ENCODE data around the gene ORM1.
"Not testable (repeated sequence)": the region's sequence is repeated elsewhere in the genome, so short reads cannot be mapped to it uniquely, and the experiment has no call there.

ORM1 gene

GRCh38 chr9:114321759-114322158 lies 1.1 kb upstream of the ORM1 start:
- no peak overlapping the region for H3K27ac Mint-ChIP-seq
- peaks cover 6% of the 10 kb centered on the region for H3K27me3 Mint-ChIP-seq
- H3K4me1 Mint-ChIP-seq, result peaks cover 9% of the 10 kb centered on the region
- no peak for DNase-seq
- ATAC-seq, result peak; percentile 16
- H3K36me3 Mint-ChIP-seq (ENCODE audit: low read depth), result no peaks in the 10 kb centered on the region
- H3K4me3 Mint-ChIP-seq, result no peak overlapping the region
- H3K9me3 Mint-ChIP-seq, result no peaks in the 10 kb centered on the region

DNA sequence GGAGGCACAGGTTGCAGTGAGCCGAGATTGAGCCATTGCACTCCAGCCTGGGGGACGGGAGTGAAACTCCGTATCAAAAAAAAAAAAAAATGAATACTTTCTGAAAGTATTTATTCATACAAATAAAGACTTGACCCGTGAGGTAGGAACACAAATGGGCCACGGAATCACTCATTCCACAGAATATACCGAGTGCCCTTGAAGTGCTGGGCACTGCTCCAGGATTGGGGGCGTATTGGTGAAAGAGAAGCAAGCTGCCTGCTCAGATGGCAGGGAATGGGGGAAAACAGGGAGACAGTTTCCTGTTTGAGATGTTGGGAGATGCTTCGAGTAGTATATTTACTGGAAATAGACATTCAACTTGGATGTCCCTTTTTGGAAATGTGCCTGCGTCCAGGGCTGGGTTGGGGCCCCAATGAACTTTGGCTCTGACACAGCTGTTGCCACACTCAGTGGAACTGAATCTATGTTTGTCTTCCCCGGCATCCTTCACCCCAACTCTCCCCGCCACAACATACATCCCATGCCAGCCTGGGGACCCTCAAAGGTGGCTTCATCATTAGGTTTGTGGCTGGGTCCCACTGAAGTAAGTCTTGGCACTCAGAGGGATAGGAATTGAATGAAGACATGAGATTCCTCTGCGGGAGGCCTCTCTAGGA lies 609 bp upstream of the ORM1 start:
- not testable (repeated sequence) for H3K9me3 Mint-ChIP-seq; H3K4me3 Mint-ChIP-seq; H3K36me3 Mint-ChIP-seq (ENCODE audit: low read depth); DNase-seq; ATAC-seq; H3K4me1 Mint-ChIP-seq; H3K27me3 Mint-ChIP-seq; H3K27ac Mint-ChIP-seq

DNA sequence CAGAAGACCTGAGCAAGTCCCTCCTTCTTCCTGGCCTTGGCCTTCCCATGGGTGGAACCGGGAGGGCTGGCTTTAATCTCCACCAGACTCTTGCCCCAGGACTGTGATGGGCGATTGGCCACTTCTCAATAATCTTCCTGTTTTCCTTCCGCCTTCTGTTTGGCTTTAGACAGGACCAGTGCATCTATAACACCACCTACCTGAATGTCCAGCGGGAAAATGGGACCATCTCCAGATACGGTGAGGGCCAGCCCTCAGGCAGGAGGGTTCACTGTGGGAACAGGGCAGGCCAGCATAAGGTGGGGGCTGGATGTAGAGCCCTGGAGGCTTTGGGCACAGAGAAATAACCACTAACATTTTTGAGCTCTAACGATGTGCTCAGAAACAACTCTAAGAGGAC lies 951 bp downstream of the ORM1 start:
- not testable (repeated sequence) for H3K27me3 Mint-ChIP-seq; H3K9me3 Mint-ChIP-seq; H3K36me3 Mint-ChIP-seq (ENCODE audit: low read depth); H3K4me1 Mint-ChIP-seq; ATAC-seq; DNase-seq; H3K4me3 Mint-ChIP-seq; H3K27ac Mint-ChIP-seq

DNA sequence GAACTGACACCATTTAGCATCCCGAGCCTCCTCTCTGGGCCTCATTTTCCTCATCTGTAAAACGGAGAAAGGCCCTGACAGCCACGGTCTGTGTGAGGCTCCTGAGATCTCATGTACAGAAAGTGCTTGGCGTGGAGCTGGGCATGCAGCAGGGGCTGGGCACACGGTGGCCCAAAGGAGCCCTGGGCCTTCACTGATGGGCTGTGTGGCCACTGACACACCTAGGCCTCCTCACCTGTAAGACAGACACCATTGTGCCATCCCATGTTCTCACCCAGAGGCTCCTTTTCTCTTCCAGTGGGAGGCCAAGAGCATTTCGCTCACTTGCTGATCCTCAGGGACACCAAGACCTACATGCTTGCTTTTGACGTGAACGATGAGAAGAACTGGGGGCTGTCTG lies 1.6 kb downstream of the ORM1 start:
- H3K36me3 Mint-ChIP-seq (ENCODE audit: low read depth), result no peaks in the 10 kb centered on the region
- no peaks in the 10 kb centered on the region for H3K27me3 Mint-ChIP-seq
- DNase-seq (no peak), ATAC-seq (no peak)
- no peak overlapping the region for H3K27ac Mint-ChIP-seq
- peaks cover 6% of the 10 kb centered on the region for H3K4me1 Mint-ChIP-seq
- no peaks in the 10 kb centered on the region for H3K9me3 Mint-ChIP-seq
- H3K4me3 Mint-ChIP-seq, result no peak overlapping the region

- not testable (repeated sequence) for DNase-seq; H3K4me1 Mint-ChIP-seq; H3K27me3 Mint-ChIP-seq; H3K36me3 Mint-ChIP-seq (ENCODE audit: low read depth); ATAC-seq; H3K27ac Mint-ChIP-seq; H3K4me3 Mint-ChIP-seq; H3K9me3 Mint-ChIP-seq
Measured at GRCh38 chr9:114324965-114325364, 2.1 kb downstream of the ORM1 start.

GRCh38 chr9:114325684-114326254 lies 2.9 kb downstream of the ORM1 start:
- H3K9me3 Mint-ChIP-seq; H3K36me3 Mint-ChIP-seq (ENCODE audit: low read depth): not testable (repeated sequence)

GRCh38 chr9:114327749-114328148 lies 4.9 kb downstream of the ORM1 start:
- ATAC-seq (no peak), DNase-seq (no peak)
- no peaks in the 10 kb centered on the region for H3K9me3 Mint-ChIP-seq
- no peak overlapping the region for H3K27ac Mint-ChIP-seq
- H3K4me3 Mint-ChIP-seq, result no peak overlapping the region
- H3K27me3 Mint-ChIP-seq, result no peaks in the 10 kb centered on the region
- H3K36me3 Mint-ChIP-seq (ENCODE audit: low read depth), result no peaks in the 10 kb centered on the region
- peaks cover 6% of the 10 kb centered on the region for H3K4me1 Mint-ChIP-seq

More at GRCh38 chr9:114325684-114326254, 2.9 kb downstream of the ORM1 start:
- not testable (repeated sequence) for H3K4me1 Mint-ChIP-seq, H3K27ac Mint-ChIP-seq, DNase-seq, H3K27me3 Mint-ChIP-seq, ATAC-seq, H3K4me3 Mint-ChIP-seq

- H3K27me3 Mint-ChIP-seq; H3K4me1 Mint-ChIP-seq; ATAC-seq; H3K4me3 Mint-ChIP-seq; H3K27ac Mint-ChIP-seq; H3K9me3 Mint-ChIP-seq; DNase-seq; H3K36me3 Mint-ChIP-seq (ENCODE audit: low read depth): not testable (repeated sequence)
Measured at GRCh38 chr9:114328357-114328820, 5.5 kb downstream of the ORM1 start.

- H3K4me1 Mint-ChIP-seq; H3K36me3 Mint-ChIP-seq (ENCODE audit: low read depth); DNase-seq; H3K9me3 Mint-ChIP-seq; H3K27ac Mint-ChIP-seq; ATAC-seq; H3K27me3 Mint-ChIP-seq; H3K4me3 Mint-ChIP-seq: not testable (repeated sequence)
Measured at GRCh38 chr9:114328937-114329624, 6.2 kb downstream of the ORM1 start.

DNA sequence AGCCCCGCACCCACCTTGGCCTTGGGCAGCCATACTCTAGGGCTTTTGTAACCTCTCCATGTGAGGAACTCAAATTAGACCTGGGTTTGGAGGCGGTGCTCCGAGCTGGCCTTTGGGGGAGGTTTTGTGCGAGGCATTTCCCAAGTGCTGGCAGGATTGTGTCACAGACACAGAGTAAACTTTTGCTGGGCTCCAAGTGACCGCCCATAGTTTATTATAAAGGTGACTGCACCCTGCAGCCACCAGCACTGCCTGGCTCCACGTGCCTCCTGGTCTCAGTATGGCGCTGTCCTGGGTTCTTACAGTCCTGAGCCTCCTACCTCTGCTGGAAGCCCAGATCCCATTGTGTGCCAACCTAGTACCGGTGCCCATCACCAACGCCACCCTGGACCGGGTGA lies 6.7 kb downstream of the ORM1 start, which contains the start of gene ORM2:
TSS of gene ORM2 (plus strand) at position 245 of the 398 bp plus-strand sequence. CDS start at position 281, 36 bp downstream.
- not testable (repeated sequence) for H3K27me3 Mint-ChIP-seq; H3K9me3 Mint-ChIP-seq; H3K4me1 Mint-ChIP-seq; H3K36me3 Mint-ChIP-seq (ENCODE audit: low read depth); H3K4me3 Mint-ChIP-seq; DNase-seq; ATAC-seq; H3K27ac Mint-ChIP-seq

DNA sequence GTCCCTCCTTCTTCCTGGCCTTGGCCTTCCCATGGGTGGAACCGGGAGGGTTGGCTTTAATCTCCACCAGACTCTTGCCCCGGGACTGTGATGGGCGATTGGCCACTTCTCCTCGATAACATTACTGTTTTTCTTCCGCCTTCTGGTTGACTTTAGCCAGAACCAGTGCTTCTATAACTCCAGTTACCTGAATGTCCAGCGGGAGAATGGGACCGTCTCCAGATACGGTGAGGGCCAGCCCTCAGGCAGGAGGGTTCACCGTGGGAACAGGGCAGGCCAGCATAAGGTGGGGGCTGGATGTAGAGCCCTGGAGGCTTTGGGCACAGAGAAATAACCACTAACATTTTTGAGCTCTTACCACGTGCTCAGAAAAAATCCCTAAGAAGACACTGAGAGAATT lies 7.7 kb downstream of the ORM1 start:
- no peaks in the 10 kb centered on the region for H3K27me3 Mint-ChIP-seq
- DNase-seq (no peak), ATAC-seq (no peak)
- no peak overlapping the region for H3K27ac Mint-ChIP-seq
- peaks cover 4% of the 10 kb centered on the region for H3K9me3 Mint-ChIP-seq
- peaks cover 9% of the 10 kb centered on the region for H3K36me3 Mint-ChIP-seq (ENCODE audit: low read depth)
- no peak overlapping the region for H3K4me3 Mint-ChIP-seq
- peaks cover 8% of the 10 kb centered on the region for H3K4me1 Mint-ChIP-seq

DNA sequence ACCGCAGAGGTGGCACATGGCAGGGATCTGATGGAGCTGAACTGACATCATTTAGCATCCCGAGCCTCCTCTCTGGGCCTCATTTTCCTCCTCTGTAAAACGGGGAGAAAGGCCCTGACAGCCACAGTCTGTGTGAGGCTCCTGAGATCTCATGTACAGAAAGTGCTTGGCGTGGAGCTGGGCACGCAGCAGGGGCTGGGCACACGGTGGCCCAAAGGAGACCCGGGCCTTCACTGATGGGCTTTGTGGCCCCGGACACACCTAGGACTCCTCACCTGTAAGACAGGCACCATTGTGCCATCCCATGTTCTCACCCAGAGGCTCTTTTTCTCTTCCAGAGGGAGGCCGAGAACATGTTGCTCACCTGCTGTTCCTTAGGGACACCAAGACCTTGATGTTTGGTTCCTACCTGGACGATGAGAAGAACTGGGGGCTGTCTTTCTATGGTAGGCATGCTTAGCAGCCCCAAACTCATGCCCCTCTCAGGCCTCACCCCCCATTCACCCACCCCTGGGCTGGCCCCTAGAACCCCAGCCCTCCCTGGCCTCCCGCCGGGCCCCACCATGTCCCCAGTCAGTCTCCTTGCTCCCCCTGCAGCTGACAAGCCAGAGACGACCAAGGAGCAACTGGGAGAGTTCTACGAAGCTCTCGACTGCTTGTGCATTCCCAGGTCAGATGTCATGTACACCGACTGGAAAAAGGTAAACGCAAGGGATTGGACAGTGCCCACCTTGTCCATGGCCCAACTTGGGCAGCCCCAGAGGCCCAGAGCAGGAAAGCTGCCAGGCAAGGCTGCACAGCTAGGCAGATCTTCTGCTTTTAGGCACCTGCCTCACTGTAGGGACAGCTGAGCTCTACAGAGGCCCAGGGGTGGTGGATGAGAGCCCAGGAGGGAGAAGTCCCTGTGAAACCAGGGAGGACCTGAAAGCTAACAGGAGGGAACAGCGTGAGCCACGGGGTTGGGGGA lies 8.6 kb downstream of the ORM1 start:
- H3K4me3 Mint-ChIP-seq, H3K4me1 Mint-ChIP-seq, H3K27ac Mint-ChIP-seq, DNase-seq, H3K9me3 Mint-ChIP-seq, H3K27me3 Mint-ChIP-seq: not testable (repeated sequence)
- peak; percentile 9 for ATAC-seq
- peaks cover 18% of the 10 kb centered on the region for H3K36me3 Mint-ChIP-seq (ENCODE audit: low read depth)

- ATAC-seq, DNase-seq, H3K9me3 Mint-ChIP-seq, H3K4me1 Mint-ChIP-seq, H3K4me3 Mint-ChIP-seq, H3K27me3 Mint-ChIP-seq: not testable (repeated sequence)
- H3K27ac Mint-ChIP-seq, result peak overlapping the region; percentile 7
- peaks cover 26% of the 10 kb centered on the region for H3K36me3 Mint-ChIP-seq (ENCODE audit: low read depth)
Measured at GRCh38 chr9:114332474-114333040, 9.7 kb downstream of the ORM1 start.

- ATAC-seq, H3K27me3 Mint-ChIP-seq, H3K4me3 Mint-ChIP-seq, DNase-seq, H3K9me3 Mint-ChIP-seq, H3K4me1 Mint-ChIP-seq, H3K27ac Mint-ChIP-seq: not testable (repeated sequence)
- H3K36me3 Mint-ChIP-seq (ENCODE audit: low read depth), result peaks cover 33% of the 10 kb centered on the region
Measured at GRCh38 chr9:114333718-114334117, 10.8 kb downstream of the ORM1 start.

Measured in activated naive CD8-positive, alpha-beta T cell treated with anti-CD3 and anti-CD28 coated beads, Interleukin-2, amount 50 U/mL, for 24 hours (primary cell).